ENCODE data around the gene GPR89B. TPM values are rescaled to one million over a fixed set of nuclear protein-coding genes. Genes with fewer than 3 reads are reported as not detected.

GPR89B gene
- total RNA-seq, 3 donors from 2014 or later, result 15.2 to 28.7 (median 26.5) TPM

- Histone ChIP-seq H3K27me3 (no peaks in the 10 kb centered on the region), H3K4me3 (no peak overlapping the region), H3K36me3 (no peaks in the 10 kb centered on the region), H3K27ac (no peak overlapping the region), H3K4me1 (no peaks in the 10 kb centered on the region), H3K9me3 (no peaks in the 10 kb centered on the region)
- intact Hi-C loops (cut with DNase I; ENCODE audit: low total_unique reads), result no loop called here
- TF ChIP-seq CTCF (IDR thresholded peaks at IDR 0.05) (no peak), POLR2AphosphoS5 (IDR thresholded peaks at IDR 0.05) (no peak), POLR2A (IDR thresholded peaks at IDR 0.05) (no peak)
- DNase-seq (ENCODE audit: low spot score in 2 of 2), result no peak
Observed at GRCh38 chr1:147892216-147892615, 36.0 kb upstream of the GPR89B start.

- no peak for DNase-seq (ENCODE audit: low spot score in 2 of 2)
- Histone ChIP-seq H3K36me3 (no peaks in the 10 kb centered on the region), H3K4me3 (no peak overlapping the region), H3K4me1 (no peaks in the 10 kb centered on the region), H3K27ac (no peak overlapping the region), H3K9me3 (no peaks in the 10 kb centered on the region), H3K27me3 (no peaks in the 10 kb centered on the region)
- intact Hi-C loops (cut with DNase I; ENCODE audit: low total_unique reads), result no loop called here
- TF ChIP-seq POLR2A (IDR thresholded peaks at IDR 0.05) (no peak), CTCF (IDR thresholded peaks at IDR 0.05) (peak; percentile 88 to 95 (median 94)), POLR2AphosphoS5 (IDR thresholded peaks at IDR 0.05) (no peak)
Observed at GRCh38 chr1:147892731-147893214, 35.4 kb upstream of the GPR89B start.

- intact Hi-C loops (cut with DNase I; ENCODE audit: low total_unique reads), result no loop called here
- no peaks in the 10 kb centered on the region for H3K4me1 ChIP-seq
- no peak overlapping the region for H3K27ac ChIP-seq
- no peaks in the 10 kb centered on the region for H3K9me3 ChIP-seq
- no peak for DNase-seq (ENCODE audit: low spot score in 2 of 2)
- H3K4me3 ChIP-seq, result no peak overlapping the region
- no peaks in the 10 kb centered on the region for H3K36me3 ChIP-seq
- no peak for TF ChIP-seq CTCF (IDR thresholded peaks at IDR 0.05)
- H3K27me3 ChIP-seq, result no peaks in the 10 kb centered on the region
Observed at GRCh38 chr1:147895123-147895522, 33.1 kb upstream of the GPR89B start.

- intact Hi-C loops (cut with DNase I; ENCODE audit: low total_unique reads), result no loop called here
- no peaks in the 10 kb centered on the region for H3K27me3 ChIP-seq
- no peaks in the 10 kb centered on the region for H3K4me1 ChIP-seq
- H3K36me3 ChIP-seq, result no peaks in the 10 kb centered on the region
- H3K4me3 ChIP-seq, result no peak overlapping the region
- TF ChIP-seq CTCF (IDR thresholded peaks at IDR 0.05) (no peak), POLR2AphosphoS5 (IDR thresholded peaks at IDR 0.05) (no peak), POLR2A (IDR thresholded peaks at IDR 0.05) (no peak)
- no peaks in the 10 kb centered on the region for H3K9me3 ChIP-seq
- H3K27ac ChIP-seq, result no peak overlapping the region
- peak in 1 of 2 donors; percentile 20 for DNase-seq (ENCODE audit: low spot score in 2 of 2)
Observed at GRCh38 chr1:147897029-147897752, 31.0 kb upstream of the GPR89B start.

GRCh38 chr1:147897789-147898188 is 30.4 kb upstream of the GPR89B start:
- Histone ChIP-seq H3K27ac (no peak overlapping the region), H3K4me1 (no peaks in the 10 kb centered on the region), H3K36me3 (no peaks in the 10 kb centered on the region), H3K9me3 (no peaks in the 10 kb centered on the region), H3K27me3 (no peaks in the 10 kb centered on the region), H3K4me3 (no peak overlapping the region)
- intact Hi-C loops (cut with DNase I; ENCODE audit: low total_unique reads), result no loop called here
- DNase-seq (ENCODE audit: low spot score in 2 of 2), result no peak
- TF ChIP-seq POLR2A (IDR thresholded peaks at IDR 0.05), result no peak
- no peak for TF ChIP-seq POLR2AphosphoS5 (IDR thresholded peaks at IDR 0.05)
- TF ChIP-seq CTCF (IDR thresholded peaks at IDR 0.05), result no peak
